Right forelimb (tissue), 1 donor: ENCODE measurements around the gene LRRC3.
"Not testable (repeated sequence)": the region's sequence is repeated elsewhere in the genome, so short reads cannot be mapped to it uniquely, and the experiment has no call there.

Experiments used
- DNase-seq: peaks from one replicate; pipeline ENCODE4 v3.0.0-alpha.2; 2018

Gene LRRC3, protein sequence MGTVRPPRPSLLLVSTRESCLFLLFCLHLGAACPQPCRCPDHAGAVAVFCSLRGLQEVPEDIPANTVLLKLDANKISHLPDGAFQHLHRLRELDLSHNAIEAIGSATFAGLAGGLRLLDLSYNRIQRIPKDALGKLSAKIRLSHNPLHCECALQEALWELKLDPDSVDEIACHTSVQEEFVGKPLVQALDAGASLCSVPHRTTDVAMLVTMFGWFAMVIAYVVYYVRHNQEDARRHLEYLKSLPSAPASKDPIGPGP

DNA sequence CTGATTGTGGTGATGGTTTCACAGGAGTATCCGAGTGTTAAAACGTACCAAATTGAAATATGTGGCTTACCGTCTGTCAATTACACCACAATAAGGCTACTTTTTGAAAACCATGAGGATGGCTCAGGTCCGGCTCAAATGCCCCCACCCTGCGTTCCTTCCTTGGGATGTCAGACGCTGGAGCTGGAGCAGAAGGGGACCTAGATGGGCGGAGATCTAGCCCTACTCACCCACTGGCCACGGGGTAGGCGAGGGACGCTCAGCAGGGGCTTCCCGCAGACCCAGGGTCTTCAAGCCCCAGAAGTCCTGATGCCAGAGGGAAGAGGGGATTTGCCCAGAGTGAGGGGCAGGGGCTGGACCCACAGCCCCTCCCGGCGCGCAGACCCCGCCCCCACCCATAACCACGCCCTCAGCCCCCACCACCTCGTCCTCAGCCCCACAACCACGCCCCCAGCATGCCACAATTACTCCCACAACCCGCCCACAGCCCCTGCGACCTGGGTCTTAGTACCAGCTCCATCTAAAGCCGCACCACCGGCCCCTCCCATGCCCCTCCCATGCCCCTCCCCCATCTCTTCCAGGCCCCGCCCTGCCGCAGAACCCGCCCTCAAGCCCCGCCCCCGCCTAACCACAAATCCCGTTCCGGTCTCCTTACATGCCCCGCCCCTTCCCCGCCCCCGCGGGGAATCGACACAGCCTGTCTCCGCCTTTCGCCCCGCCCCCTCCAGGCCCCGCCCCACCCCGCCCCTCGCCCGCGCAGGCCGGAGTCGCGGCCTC is at the start of gene LRRC3:
TSS of gene LRRC3 (plus strand) at position 764 of the 777 bp plus-strand sequence. CDS start 1,135 bp downstream, outside the sequence.
- DNase-seq = peak; percentile 84

DNA sequence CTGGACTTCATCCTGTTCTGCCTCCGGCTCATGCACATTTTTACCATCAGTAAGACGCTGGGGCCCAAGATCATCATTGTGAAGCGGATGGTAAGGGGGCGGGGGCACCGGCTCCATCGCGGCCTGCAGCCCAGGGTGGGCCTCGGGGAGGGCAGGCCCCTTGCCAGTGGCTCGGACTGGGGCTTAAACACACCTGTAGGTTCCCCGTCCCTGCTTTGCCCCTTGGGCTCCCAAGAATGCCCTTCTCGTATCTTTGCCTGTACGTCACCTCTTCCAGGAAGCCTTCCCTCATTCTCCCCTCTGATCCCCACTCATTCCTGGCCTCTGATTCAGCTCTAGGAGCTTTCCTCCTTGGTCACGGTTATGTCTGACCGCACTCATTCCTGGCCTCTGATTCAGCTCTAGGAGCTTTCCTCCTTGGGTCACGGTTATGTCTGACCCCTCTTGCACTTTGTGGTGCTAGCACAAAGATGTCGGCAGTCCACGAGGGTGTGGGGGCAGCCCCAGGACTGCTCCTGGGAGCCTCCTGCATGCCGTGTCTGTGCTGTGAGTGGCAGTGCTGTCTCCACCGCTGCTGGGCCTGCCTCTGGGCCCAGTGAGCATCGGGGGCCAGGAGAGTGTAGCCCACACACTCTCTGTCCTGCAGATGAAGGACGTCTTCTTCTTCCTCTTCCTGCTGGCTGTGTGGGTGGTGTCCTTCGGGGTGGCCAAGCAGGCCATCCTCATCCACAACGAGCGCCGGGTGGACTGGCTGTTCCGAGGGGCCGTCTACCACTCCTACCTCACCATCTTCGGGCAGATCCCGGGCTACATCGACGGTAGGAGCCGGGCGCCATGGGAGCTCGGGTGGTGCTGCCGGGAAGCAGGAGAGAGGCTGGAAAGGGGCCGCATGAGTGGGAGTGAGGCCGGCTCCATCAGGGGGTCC is 49.1 kb upstream of the LRRC3 start:
- DNase-seq = no peak

DNA sequence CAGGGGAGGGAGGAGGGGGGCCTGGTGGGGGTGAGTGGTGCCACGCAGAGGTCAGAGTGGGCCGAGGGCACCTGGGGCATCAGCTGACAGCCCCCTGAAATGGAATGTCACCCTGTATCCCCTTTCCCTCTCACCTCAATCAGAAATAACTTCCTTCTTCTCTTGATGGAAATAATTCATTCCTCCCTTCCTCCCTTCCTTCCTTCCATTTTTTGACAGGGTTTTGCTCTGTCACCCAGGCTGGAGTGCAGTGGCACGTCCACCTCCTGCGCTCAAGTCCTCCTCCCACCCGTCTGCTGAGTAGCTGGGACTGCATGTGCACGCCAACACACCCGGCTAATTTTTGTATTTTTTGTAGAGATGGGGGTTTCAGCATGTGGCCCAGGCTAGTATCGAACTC is 48.4 kb upstream of the LRRC3 start:
- DNase-seq = no peak

DNA sequence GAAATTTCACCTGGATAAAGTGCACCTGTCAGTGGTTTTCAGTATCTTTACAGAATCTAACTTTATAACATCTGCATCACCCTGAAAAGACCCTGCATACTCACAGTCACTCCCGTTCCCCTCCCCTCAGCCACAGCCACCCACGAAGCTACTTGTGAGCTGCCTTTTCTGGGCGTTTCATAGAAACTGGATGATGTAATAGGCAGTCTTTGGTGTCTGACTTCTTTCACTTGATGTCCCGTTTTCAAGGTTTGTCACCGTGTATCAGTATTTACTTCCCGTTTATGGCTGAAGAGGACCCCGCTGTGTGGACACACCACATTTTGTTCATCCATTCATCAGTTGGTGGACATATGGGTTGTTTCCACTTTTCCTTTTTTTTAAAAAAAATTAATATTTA is 47.8 kb upstream of the LRRC3 start:
- DNase-seq = no peak

DNA sequence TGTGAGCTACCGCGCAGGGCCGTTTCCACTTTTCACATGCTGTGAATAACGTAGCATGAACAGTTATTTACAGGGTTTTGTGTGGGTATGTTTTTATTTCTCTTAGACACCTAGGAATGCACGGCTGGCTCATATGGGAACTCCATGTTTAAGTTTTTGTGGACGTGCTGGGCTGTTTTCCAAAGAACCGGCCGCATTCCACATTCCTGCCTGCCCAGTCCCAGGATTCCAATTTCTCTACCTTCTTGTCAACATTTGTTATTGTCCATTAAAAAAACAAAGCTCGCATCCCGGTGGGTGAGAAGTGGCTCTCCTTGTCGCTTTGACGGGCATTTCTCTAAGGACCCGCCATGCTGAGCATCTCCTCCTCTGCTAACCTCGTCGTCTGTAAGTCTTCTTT is 47.1 kb upstream of the LRRC3 start:
- no peak for DNase-seq

DNA sequence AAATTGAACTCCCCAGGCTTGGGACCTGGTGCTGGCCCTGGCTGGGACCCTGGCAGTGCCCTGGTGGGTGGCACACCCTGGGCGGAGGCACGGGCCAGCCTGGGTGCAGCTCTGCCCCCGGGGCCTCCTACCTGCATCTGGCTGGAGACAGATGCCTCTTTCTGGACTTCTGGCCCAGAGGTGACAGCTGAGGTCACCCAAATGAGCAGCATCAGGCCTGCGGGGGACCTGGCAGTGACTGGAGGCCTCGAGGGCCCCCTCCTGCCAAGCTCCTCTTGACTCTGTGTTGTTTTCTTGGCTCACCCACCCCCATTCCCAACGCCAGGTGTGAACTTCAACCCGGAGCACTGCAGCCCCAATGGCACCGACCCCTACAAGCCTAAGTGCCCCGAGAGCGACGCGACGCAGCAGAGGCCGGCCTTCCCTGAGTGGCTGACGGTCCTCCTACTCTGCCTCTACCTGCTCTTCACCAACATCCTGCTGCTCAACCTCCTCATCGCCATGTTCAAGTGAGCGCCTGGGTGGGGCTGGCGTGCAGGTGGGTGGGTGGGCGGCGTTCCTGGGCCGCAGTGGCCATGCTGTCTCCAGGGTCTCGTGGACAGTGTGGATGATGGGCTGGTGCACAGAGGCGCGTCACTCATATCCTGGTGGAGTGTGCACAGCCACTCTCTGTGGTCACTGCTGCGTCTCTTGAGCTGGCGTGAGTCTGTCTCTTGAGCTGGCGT is 41.6 kb upstream of the LRRC3 start:
- no peak for DNase-seq

DNA sequence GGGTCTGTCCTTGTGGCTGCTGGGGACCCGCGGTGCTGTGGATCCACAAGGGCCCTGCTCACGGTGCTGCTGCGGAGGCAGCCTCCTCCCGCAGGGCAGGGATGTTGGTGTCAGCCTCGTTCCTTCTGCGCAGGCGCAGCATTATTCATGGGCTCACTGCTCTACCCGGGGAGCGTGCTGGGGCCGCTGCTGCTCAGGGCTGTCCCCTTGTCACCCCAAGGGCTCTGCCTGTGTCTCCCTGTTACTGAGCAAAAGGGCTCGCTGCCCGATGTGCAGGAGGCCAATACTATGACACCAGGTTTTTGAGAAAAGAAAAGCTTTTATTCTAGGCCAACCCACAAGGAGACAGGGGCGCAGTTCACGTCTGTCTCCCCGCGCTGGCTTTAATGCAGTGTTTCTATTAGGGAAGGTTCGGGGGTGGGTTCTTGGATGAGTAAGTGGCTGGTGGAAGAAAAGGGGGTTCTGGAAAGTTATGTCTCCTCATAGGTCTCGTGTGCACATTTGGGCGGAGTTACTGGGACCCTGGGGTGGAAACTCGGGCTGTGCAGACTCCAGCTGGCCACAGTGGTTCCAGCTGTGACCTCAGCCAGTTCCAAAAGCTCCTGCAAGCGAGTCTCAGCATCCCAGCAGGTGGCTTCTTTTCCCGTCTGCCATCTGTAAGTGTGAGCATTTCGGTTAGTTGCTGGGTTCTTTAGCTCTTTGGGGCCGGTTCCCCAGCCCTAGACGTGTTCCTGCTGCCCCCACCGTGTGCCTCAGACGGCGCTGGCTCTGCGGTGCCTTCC is 40.8 kb upstream of the LRRC3 start:
- DNase-seq = peak; percentile 58

DNA sequence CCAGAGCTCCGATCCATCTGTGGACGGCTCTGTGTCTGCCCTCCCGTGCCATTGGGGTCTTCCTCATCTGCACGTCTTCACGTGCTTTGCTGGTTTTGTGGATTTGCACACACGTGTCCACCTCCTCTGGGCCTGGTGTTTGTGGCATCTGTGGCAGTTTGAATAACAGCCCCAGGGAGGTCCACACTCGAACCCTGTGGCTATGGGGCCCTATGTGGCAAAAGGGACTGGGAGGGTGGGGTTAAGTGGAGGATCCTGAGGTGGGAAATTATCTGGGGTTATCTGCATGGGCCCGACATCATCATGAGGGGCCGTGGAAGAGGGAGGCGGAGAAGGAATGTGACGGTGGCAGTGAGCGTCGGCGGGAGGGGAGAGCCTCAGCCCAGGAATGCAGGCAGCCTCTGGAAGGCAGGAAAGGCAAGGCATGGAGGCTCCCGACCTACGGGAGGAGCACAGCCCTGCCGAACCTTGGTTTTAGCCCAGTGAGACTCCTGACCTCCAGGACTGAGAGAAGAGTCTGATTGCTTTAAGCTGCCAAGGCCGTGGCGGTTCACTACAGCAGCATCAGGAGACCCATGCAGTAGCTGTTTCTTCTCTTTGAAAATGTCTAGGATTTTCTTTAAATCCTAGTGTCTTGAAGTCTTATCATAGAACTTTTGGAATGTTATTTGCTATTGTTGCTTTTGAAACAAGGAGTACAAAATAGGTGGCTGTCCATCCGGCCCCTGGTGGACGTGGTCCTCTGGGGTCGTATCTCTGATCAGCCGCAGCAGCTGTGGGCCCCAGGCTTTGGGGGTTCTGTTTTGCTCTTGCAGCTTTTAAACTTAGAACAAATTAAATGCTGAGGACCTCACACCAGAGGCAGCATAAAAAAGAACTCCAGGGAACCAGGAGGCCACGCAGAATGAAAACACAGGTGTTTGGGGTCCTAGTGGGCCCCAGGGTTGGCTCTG is 40.0 kb upstream of the LRRC3 start:
- DNase-seq = no peak

DNA sequence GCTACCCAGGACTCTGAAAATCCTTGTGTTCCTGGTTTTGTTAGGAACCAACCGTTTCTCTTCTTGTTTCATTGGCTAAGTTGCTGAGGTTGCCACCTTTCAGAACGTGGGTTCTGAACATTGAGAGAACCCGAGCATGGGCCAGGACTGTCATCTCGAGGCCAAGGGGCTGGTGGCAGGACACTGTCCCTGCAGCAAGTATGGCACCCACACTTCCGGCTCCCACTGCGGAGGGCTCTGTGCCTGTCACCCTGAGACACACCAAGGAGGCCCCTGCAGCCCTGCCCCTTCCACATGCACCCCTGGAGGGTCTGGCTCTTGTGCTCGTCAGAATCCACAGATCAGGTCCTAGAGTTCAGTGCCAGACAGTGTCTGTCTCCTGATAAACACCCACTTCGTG is 39.1 kb upstream of the LRRC3 start:
- no peak for DNase-seq

DNA sequence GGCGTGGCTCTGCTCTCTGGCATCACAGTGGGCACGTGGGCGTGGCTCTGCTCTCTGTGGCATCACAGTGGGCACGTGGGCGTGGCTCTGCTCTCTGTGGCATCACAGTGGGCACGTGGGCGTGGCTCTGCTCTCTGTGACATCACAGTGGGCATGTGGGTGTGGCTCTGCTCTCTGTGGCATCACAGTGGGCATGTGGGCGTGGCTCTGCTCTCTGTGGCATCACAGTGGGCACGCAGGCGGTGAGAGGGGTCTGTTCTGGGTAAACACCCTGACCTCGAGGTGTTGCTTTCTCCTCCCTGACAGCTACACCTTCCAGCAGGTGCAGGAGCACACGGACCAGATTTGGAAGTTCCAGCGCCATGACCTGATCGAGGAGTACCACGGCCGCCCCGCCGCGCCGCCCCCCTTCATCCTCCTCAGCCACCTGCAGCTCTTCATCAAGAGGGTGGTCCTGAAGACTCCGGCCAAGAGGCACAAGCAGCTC is 37.6 kb upstream of the LRRC3 start:
- not testable (repeated sequence) for DNase-seq

DNA sequence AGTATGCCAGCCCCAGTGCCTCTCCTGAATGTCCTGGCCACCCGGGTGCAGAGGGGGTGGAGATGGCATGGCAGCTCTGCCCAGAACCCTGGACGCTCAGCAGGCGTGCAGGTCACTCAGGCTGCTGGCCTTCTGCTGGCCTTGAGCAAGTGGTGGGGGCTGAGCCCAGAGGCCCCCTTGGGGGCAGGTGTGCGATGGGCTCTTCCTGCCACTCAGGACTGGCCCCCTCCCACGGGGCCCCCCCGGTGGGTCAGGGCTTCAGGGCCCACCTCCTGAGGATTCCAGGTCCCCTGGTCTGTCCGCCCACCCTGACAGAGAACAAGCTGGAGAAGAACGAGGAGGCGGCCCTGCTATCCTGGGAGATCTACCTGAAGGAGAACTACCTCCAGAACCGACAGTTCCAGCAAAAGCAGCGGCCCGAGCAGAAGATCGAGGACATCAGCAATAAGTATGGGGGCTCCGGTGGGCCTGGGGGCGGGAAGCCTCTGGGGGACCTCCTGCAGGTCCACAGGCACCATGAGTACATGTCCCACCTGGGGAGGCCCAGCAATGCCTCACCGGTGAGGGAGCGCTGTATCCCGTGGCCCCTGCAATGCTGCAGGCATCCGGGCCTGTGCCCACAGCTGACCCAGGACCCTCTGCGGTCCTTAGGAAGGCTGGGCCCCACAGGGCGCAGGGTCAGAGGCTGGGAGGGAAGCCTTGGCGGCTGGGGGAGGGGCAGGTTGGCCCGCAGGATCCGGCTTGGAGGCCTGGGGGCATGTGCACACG is 37.0 kb upstream of the LRRC3 start:
- no peak for DNase-seq

DNA sequence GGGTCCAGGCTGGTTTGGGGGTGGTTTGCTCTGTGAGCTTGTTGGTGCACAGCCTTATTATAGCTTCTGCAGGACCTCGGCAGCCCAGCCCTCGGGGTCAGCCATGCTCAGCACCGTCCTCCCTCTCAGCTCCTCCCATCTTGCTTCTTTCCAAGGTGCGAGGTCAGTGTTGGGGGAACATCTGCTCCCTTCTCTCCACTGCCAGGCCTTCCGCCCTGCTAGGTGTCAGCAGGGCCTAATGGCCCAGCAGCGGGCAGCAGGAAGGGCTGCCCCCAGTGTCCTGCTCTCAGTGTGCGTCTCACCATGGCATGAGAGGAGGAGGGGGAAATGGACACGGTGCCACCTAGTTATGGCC is 36.5 kb upstream of the LRRC3 start:
- DNase-seq = peak; percentile 32

DNA sequence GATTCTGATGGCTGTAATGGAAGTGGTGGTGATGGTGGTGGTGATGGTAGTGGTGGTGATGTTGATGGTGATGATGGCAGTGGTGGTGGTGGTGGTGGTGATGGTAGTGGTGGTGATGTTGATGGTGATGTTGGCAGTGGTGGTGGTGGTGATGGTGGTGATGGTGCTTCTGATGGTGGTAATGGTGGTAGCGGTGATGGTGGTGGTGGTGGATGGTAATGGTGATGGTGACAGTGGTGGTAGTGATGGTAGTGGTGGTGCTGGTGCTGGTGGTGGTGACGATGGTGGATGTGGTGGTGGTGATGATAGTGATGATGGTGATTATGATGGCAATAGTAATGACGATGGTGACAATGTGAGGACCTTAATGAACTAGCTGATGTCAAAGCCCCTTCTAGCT is 35.6 kb upstream of the LRRC3 start:
- peak; percentile 20 for DNase-seq

DNA sequence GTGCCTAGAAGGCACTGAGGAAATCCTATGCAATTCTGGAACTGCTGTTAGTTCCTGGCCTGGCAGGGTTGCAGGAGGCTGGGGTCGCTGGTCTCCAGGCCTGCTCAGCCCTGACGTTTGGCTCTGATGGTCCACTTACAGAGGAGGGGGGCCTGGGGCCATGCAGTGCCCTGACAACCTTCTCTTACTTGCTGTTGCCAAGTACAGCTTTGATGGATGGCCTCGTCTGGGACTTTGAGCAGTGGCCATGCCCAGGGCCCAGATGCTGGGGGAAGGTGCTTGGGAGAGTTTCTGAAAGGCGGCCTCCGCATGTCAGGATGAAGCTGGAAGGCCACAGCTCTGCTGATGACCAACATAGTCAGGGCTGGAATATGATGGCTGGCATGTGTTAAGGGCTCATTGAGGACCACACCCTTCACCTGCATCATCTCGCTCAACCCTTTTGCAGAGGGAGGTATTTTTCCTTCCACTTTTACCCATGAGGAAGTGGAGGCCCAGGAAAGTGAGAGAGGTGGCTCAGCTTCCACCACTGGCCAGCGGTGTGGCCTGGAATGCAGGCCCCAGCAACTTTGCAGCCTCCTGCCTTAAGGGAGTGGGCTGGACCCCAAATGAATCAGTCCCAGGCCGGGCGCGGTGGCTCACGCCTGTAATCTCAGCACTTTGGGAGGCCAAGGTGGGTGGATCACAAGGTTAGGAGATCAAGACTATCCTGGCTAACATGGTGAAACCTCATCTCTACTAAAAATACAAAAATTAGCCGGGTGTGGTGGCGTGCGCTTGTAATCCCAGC is 34.7 kb upstream of the LRRC3 start:
- peak; percentile 12 for DNase-seq

DNA sequence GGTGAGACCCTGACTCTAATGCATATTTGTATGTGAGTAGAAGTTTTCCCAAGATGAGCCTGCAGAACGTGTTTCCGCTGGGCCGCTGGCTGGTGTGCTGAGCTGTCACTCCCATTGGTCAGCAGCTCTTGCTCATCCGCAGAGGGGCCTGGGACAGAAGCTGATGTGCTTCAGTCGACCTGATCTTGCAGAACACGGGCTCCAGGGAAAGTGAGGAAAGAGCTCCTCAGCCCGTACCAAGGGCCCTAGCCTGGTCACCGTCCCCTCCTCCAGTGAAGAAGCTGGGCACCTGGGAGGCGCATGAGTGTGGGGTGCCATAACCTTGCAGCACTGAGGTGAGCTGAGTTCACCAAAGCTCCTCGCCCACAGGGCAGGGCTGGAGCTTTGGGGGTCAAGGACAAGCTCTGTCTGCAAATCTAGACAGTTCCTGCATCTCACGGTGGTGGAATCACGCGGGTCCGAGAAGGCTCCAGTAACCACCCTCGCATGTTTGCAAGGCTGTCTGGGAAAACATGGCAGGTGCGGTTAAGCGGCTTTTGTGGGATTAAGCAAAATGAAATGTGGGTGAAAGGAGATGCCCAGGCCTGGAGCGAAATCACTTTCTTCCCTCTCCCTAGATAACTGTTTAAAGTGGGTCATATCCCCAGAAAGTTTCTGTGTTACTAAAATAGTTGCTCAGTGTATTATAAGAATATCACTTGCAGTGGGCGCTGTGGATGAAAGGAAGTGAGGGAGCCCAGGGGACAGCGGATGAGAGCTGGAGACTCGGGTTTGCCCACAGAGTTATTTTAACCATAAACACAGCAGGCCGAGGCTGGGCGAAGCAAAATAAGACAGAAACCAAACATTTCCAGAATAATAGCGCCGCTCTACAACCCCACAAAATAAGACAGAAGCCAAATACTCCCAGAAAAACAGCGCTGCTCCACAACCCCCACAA is 33.1 kb upstream of the LRRC3 start:
- peak; percentile 39 for DNase-seq

DNA sequence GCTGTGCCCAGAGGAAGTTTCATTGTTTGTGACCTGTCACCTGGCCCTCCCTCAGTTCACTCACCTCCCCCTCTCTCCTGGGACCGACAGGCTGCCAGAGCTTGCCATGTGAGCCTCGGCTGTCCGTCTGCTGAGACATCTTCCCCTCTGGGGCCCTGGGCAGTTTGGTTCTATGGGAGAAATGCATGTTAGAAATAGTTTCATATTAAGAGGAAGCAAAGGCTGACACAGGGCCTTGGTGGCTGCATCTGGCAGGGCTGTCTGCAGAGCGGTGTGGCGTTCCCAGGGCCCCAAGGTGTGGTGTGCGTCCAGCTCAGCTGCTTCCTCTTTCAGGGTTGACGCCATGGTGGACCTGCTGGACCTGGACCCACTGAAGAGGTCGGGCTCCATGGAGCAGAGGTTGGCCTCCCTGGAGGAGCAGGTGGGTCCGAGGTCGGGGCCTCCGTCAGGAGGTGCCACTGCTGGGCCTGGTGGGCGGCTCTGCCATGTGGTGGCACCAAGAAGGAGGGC is 31.9 kb upstream of the LRRC3 start:
- peak; percentile 38 for DNase-seq

DNA sequence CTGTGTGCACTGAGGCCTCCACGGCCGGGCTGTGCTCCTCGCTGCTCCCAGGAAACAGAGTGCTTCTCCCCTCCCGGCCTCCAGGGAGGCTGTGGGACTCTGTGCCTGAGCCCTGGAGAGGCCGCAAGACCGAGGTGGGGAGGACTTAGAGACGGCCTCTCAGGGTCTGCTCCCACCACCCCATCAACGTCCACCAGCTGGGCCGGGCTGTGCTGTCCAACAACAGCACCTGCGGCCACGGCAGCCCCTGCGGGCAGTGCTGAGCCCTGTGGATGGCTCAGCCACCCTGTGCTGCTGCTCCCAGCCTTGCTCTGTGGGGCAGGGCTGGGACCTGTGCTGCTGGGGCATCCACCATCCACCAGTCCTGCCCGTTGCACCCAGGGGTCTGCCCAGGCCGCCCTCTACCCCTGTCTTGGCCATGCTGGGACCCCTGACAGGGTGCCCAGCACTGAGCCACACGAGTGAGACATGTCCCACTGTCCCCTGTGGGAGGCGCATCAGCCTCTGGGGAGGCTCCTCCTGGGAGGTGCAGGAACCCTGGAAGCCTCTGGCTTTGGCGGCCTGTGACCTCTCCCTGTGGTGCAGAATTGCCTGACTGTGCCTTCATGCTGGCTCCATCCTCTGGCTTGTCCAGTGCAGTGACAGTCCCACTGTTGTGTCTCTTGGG is 31.2 kb upstream of the LRRC3 start:
- DNase-seq = no peak
